ENCODE data around the gene IGSF3. TPM values are rescaled to one million over a fixed set of nuclear protein-coding genes. Genes with fewer than 3 reads are reported as not detected.

The IGSF3 gene
- total and polyA plus RNA-seq, 2 of the 13 experiments (the other 11 are each of a cell fraction or from before 2014, with no cell fraction given), result 0.11 to 0.16 TPM

DNA sequence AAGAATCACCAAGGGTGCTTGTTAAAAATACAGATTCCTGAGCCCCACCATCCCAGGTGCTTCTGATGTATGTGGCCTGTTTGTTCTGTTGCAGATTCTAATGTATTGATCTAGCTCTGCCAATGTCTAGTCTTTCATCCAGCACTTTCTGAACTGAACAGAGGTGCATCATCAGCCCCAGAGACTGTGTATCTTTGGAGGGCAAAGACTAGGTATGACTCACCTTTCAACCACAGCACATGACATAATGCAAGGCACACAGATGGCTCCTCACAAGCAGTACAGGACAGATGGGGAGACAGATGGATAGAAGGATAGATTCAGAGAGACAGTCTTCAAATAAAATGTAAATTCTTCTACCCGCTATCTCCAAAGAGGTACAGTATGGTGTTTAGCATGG is 129.0 kb downstream of the IGSF3 start (continued):
- TF ChIP-seq NR2F1 (CRISPR knock-in tag; IDR thresholded peaks at IDR 0.05), result 0 out of 4 replicates have a peak, but pooled peaks of 1 of the 2 experiments have one; percentile 11
- TF ChIP-seq TOPORS (CRISPR knock-in tag; IDR thresholded peaks at IDR 0.05), result no peak
- no peak for TF ChIP-seq ZNF577 (CRISPR knock-in tag; IDR thresholded peaks at IDR 0.05; ENCODE audit: borderline replicate concordance, low read depth)
- no peak for TF ChIP-seq ZFP36L1 (CRISPR knock-in tag; IDR thresholded peaks at IDR 0.05)
- no peak for TF ChIP-seq PAWR (CRISPR knock-in tag; IDR thresholded peaks at IDR 0.05; ENCODE audit: borderline replicate concordance)
- TF ChIP-seq SP4 (CRISPR knock-in tag; IDR thresholded peaks at IDR 0.05), result no peak
- peak; percentile 51 for TF ChIP-seq GATAD2A (CRISPR knock-in tag; IDR thresholded peaks at IDR 0.05)
- TF ChIP-seq PREB (CRISPR knock-in tag; IDR thresholded peaks at IDR 0.05), result no peak
- TF ChIP-seq, protein P1, sequence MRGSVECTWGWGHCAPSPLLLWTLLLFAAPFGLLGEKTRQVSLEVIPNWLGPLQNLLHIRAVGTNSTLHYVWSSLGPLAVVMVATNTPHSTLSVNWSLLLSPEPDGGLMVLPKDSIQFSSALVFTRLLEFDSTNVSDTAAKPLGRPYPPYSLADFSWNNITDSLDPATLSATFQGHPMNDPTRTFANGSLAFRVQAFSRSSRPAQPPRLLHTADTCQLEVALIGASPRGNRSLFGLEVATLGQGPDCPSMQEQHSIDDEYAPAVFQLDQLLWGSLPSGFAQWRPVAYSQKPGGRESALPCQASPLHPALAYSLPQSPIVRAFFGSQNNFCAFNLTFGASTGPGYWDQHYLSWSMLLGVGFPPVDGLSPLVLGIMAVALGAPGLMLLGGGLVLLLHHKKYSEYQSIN (CRISPR knock-in tag; IDR thresholded peaks at IDR 0.05; ENCODE audit: borderline replicate concordance), result no peak
- no peak for TF ChIP-seq ZNF7 (CRISPR knock-in tag; IDR thresholded peaks at IDR 0.05)
- TF ChIP-seq ZNF615 (CRISPR knock-in tag; IDR thresholded peaks at IDR 0.05; ENCODE audit: borderline replicate concordance), result no peak
- no peak for TF ChIP-seq ZNF788 (CRISPR knock-in tag; IDR thresholded peaks at IDR 0.05; ENCODE audit: borderline replicate concordance)
- TF ChIP-seq HMG20B (CRISPR knock-in tag; conservative IDR thresholded peaks at IDR 0.05), result no peak
- TF ChIP-seq ZNF776 (CRISPR knock-in tag; IDR thresholded peaks at IDR 0.05), result no peak
- TF ChIP-seq SMAD9 (CRISPR knock-in tag; IDR thresholded peaks at IDR 0.05), result no peak
- TF ChIP-seq, protein P2, sequence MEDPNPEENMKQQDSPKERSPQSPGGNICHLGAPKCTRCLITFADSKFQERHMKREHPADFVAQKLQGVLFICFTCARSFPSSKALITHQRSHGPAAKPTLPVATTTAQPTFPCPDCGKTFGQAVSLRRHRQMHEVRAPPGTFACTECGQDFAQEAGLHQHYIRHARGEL (CRISPR knock-in tag; IDR thresholded peaks at IDR 0.05), result no peak
- TF ChIP-seq TBL1XR1 (IDR thresholded peaks at IDR 0.05; ENCODE audit: borderline replicate concordance, low read length, partially characterized antibody), result no peak
- no peak for TF ChIP-seq SAFB2 (CRISPR knock-in tag; IDR thresholded peaks at IDR 0.05; ENCODE audit: borderline replicate concordance, low read depth)
- TF ChIP-seq ZFP91 (CRISPR knock-in tag; IDR thresholded peaks at IDR 0.05; ENCODE audit: borderline replicate concordance), result no peak
- TF ChIP-seq ZNF782 (CRISPR knock-in tag; IDR thresholded peaks at IDR 0.05; ENCODE audit: borderline replicate concordance), result no peak
- TF ChIP-seq PHF21A (CRISPR knock-in tag; IDR thresholded peaks at IDR 0.05), result no peak
- TF ChIP-seq ZNF263 (CRISPR knock-in tag; IDR thresholded peaks at IDR 0.05), result no peak
- no peak for TF ChIP-seq NR3C1 (CRISPR knock-in tag; IDR thresholded peaks at IDR 0.05)
- TF ChIP-seq ZNF598 (CRISPR knock-in tag; IDR thresholded peaks at IDR 0.05; ENCODE audit: borderline replicate concordance), result no peak
- TF ChIP-seq, protein P3, sequence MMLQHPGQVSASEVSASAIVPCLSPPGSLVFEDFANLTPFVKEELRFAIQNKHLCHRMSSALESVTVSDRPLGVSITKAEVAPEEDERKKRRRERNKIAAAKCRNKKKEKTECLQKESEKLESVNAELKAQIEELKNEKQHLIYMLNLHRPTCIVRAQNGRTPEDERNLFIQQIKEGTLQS (CRISPR knock-in tag; IDR thresholded peaks at IDR 0.05), result peak; percentile 87
- no peak for TF ChIP-seq TEAD2 (CRISPR knock-in tag; IDR thresholded peaks at IDR 0.05)
- TF ChIP-seq, protein P4, sequence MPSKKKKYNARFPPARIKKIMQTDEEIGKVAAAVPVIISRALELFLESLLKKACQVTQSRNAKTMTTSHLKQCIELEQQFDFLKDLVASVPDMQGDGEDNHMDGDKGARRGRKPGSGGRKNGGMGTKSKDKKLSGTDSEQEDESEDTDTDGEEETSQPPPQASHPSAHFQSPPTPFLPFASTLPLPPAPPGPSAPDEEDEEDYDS (CRISPR knock-in tag; IDR thresholded peaks at IDR 0.05), result no peak
- no peak for TF ChIP-seq KDM5B (CRISPR knock-in tag; IDR thresholded peaks at IDR 0.05; ENCODE audit: borderline replicate concordance)
